H9 (cell line): ENCODE data around the gene AKIRIN1. TPM values are rescaled to one million over a fixed set of nuclear protein-coding genes. Genes with fewer than 3 reads are reported as not detected.
A peak's percentile ranks its signal among the peaks of the same experiment; 100 is the strongest.

Source experiments
- DNase-seq: peaks from one replicate; pipeline ENCODE4 v3.0.0-alpha.2; 2017
- H2AFZ ChIP-seq: one replicate; pipeline ENCODE4 v1.6.1; 2013; ENCODE audit warnings: mild to moderate bottlenecking, low read length, control low read depth, moderate library complexity
- H2AK5ac ChIP-seq: 2 replicates; pipeline ENCODE4 v1.6.1; 2013; ENCODE audit warnings: low read length, control low read depth, mixed read lengths; ENCODE audit not compliant: insufficient read length
- H2BK120ac ChIP-seq: one replicate; pipeline ENCODE4 v1.6.1; 2013; ENCODE audit warnings: low read depth, mild to moderate bottlenecking, low read length, control low read depth, inconsistent platforms; ENCODE audit not compliant: poor library complexity, severe bottlenecking
- H2BK12ac ChIP-seq: 2 replicates; pipeline ENCODE4 v1.6.1; 2013; ENCODE audit warnings: low read length, control low read depth, mixed read lengths, low read depth; ENCODE audit not compliant: insufficient read length
- H2BK15ac ChIP-seq: 2 replicates; pipeline ENCODE4 v1.6.1; 2013; ENCODE audit warnings: low read depth, low read length, control low read depth
- H2BK20ac ChIP-seq: one replicate; pipeline ENCODE4 v1.6.1; 2013; ENCODE audit warnings: low read depth, mild to moderate bottlenecking, low read length, control low read depth, inconsistent platforms; ENCODE audit not compliant: poor library complexity, severe bottlenecking
- H2BK5ac ChIP-seq: 2 replicates; pipeline ENCODE4 v1.6.1; 2013; ENCODE audit warnings: low read length, control low read depth, mixed read lengths; ENCODE audit not compliant: insufficient read length
- H3K14ac ChIP-seq: 2 replicates; pipeline ENCODE4 v1.6.1; 2013; ENCODE audit warnings: low read length, control low read depth; ENCODE audit not compliant: insufficient read depth
- H3K18ac ChIP-seq: 2 replicates; pipeline ENCODE4 v1.6.1; 2013; ENCODE audit warnings: low read depth, mild to moderate bottlenecking, mixed read lengths, low read length, control low read depth; ENCODE audit not compliant: insufficient read length
- H3K23ac ChIP-seq: 2 replicates; pipeline ENCODE4 v1.6.1; 2013; ENCODE audit warnings: low read length, control low read depth, mixed read lengths, low read depth; ENCODE audit not compliant: insufficient read length
- H3K23me2 ChIP-seq: 2 replicates; pipeline ENCODE4 v1.6.1; 2013; ENCODE audit warnings: low read depth, mild to moderate bottlenecking, mixed read lengths, low read length, control low read depth; ENCODE audit not compliant: insufficient read length, poor library complexity, severe bottlenecking
- H3K27ac ChIP-seq: 2 replicates; pipeline ENCODE4 v1.5.1; 2013; ENCODE audit warnings: low read length, control low read depth, mixed read lengths, low read depth; ENCODE audit not compliant: insufficient read length
- H3K27me3 ChIP-seq: 2 replicates; pipeline ENCODE4 v1.6.1; 2013; ENCODE audit warnings: low read length, control low read depth, inconsistent platforms; ENCODE audit not compliant: insufficient read depth
- H3K4ac ChIP-seq: 2 replicates; pipeline ENCODE4 v1.6.1; 2013; ENCODE audit warnings: low read depth, mild to moderate bottlenecking, control low read depth, inconsistent platforms, low read length, moderate library complexity
- H3K4me1 ChIP-seq: 2 replicates; pipeline ENCODE4 v1.6.1; 2013; ENCODE audit warnings: low read length, control low read depth, inconsistent platforms; ENCODE audit not compliant: insufficient read depth
- H3K4me2 ChIP-seq: 2 replicates; pipeline ENCODE4 v1.6.1; 2013; ENCODE audit warnings: low read length, control low read depth, mixed read lengths; ENCODE audit not compliant: insufficient read length, insufficient read depth
- H3K56ac ChIP-seq: 2 replicates; pipeline ENCODE4 v1.6.1; 2013; ENCODE audit warnings: low read depth, mild to moderate bottlenecking, mixed read lengths, low read length, control low read depth; ENCODE audit not compliant: insufficient read length
- H3K79me1 ChIP-seq: 2 replicates; pipeline ENCODE4 v1.6.1; 2013; ENCODE audit warnings: low read depth, mild to moderate bottlenecking, moderate library complexity, low read length, control low read depth, inconsistent platforms; ENCODE audit not compliant: insufficient read depth, poor library complexity, severe bottlenecking
- H3K79me2 ChIP-seq: 2 replicates; pipeline ENCODE4 v1.6.1; 2013; ENCODE audit warnings: low read length, control low read depth, inconsistent platforms; ENCODE audit not compliant: insufficient read depth
- H3K9ac ChIP-seq: 2 replicates; pipeline ENCODE4 v1.6.1; 2013; ENCODE audit warnings: low read length, control low read depth, mixed read lengths; ENCODE audit not compliant: insufficient read length; ENCODE audit errors: extremely low read depth
- H3K9me3 ChIP-seq: one replicate; pipeline ENCODE4 v1.6.1; 2013; ENCODE audit warnings: low read depth, low read length, inconsistent platforms; ENCODE audit not compliant: control insufficient read depth
- H3T11ph ChIP-seq: one replicate; pipeline ENCODE4 v1.6.1; 2013; ENCODE audit warnings: mild to moderate bottlenecking, low read length, control low read depth, inconsistent platforms
- H4K20me1 ChIP-seq: one replicate; pipeline ENCODE4 v1.6.1; 2013; ENCODE audit not compliant: control insufficient read depth, insufficient read length, insufficient read depth
- H4K5ac ChIP-seq: 2 replicates; pipeline ENCODE4 v1.6.1; 2013; ENCODE audit warnings: low read depth, mild to moderate bottlenecking, mixed read lengths, low read length, control low read depth; ENCODE audit not compliant: insufficient read length
- H4K8ac ChIP-seq: replicated peaks from 2 replicates; pipeline ENCODE4 v1.6.1; 2013; ENCODE audit warnings: low read length, control low read depth, mixed read lengths, low read depth; ENCODE audit not compliant: insufficient read length
- H4K91ac ChIP-seq: 2 replicates; pipeline ENCODE4 v1.6.1; 2013; ENCODE audit warnings: low read depth, mild to moderate bottlenecking, moderate library complexity, mixed read lengths, low read length, control low read depth; ENCODE audit not compliant: insufficient read length
- H3K27ac Mint-ChIP-seq, 3 experiments: 2 replicates in 2 of 3; 3 replicates in 1 of 3; pipeline ENCODE4 v1.8.0; 2020 to 2021; ENCODE audit warnings: mixed read lengths in 3 of 3, mild to moderate bottlenecking in 1 of 3, moderate library complexity in 1 of 3
- H3K27me3 Mint-ChIP-seq: 2 replicates; pipeline ENCODE4 v1.8.0; 2021; ENCODE audit warnings: low read depth, mild to moderate bottlenecking, moderate library complexity, mixed read lengths
- H3K36me3 Mint-ChIP-seq, 3 experiments: 2 replicates in 2 of 3; 3 replicates in 1 of 3; pipeline ENCODE4 v1.8.0; 2020 to 2021; ENCODE audit warnings: low read depth in 3 of 3, mixed read lengths in 3 of 3; ENCODE audit not compliant: insufficient read depth in 1 of 3
- H3K4me1 Mint-ChIP-seq, 2 experiments: 2 replicates each; pipeline ENCODE4 v1.8.0; 2020; ENCODE audit warnings: mixed read lengths in 2 of 2
- H3K4me3 Mint-ChIP-seq, 2 experiments: 2 replicates in 1 of 2; 3 replicates in 1 of 2; pipeline ENCODE4 v1.8.0; 2020 to 2021; ENCODE audit warnings: mild to moderate bottlenecking in 2 of 2, mixed read lengths in 2 of 2, moderate library complexity in 1 of 2
- H3K9me3 Mint-ChIP-seq, 2 experiments: 2 replicates in 1 of 2; 3 replicates in 1 of 2; pipeline ENCODE4 v1.8.0; 2020; ENCODE audit warnings: mild to moderate bottlenecking in 2 of 2, mixed read lengths in 2 of 2, moderate library complexity in 1 of 2
- WGBS: extraction: QIAGEN DNeasy Blood & Tissue Kit; methylation state at CpG from one replicate; pipeline ENCODE4 v1.1.7; 2013; ENCODE audit warnings: missing lambda C conversion rate, low lambda C conversion rate, mixed read lengths; ENCODE audit not compliant: insufficient read length; ENCODE audit errors: extremely low coverage; 5-methylcytosine and 5-hydroxymethylcytosine counted together
- total RNA-seq: library from RNA; stranded (reverse); gene quantifications from 2 replicates; pipeline ENCODE4 v1.2.1, GENCODE V29; 2021
- TF ChIP-seq, protein P1 (sequence below): fragments of 200-600 bp; sonication (generic); conservative IDR thresholded peaks from 3 replicates; pipeline ENCODE4 v1.8.0; 2021; ENCODE audit warnings: antibody characterized with exemption, mild to moderate bottlenecking

The AKIRIN1 gene
- total RNA-seq, 1 experiment from 2014 or later = 237 TPM

DNA sequence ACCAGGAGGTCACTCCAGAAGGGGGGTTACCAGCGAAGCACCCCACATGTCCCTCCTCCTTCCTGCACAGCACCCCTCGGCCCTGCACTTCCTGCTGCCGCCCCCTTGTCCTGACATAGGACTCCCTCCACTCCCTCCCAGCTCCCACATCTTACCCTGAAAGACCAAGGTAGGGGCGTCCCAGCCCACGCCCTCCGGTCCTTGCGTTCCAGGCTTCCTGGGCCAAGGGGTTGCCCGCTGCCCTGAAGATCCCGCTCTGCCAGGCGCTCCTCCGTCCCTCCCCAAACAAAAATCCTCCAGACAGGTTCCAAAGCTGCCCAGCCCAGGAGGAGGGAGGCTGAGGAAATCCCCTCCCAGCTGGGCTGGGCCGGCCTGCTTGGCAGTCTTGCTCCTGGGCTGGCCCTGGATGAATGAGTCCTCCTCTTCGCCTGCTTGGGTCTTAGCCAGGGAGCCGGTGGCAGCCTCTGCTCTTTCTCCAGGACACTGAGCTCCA is 49.5 kb upstream of the AKIRIN1 start, which contains the start of gene RHBDL2:
RHBDL2 (minus strand) TSS at position 304 of the 493 bp plus-strand sequence. CDS start 22,618 bp downstream, outside the sequence.
- no peak within 1 kb of the TSS for H2AFZ ChIP-seq
- no peak within 1 kb of the TSS for H2BK5ac ChIP-seq
- H3K56ac ChIP-seq = no peak within 1 kb of the TSS
- Mint-ChIP-seq H3K27me3 (peaks cover 5% of the 10 kb centered on the region; the same call in 1 of the 2 replicates), H3K36me3 (no peaks in the 10 kb centered on the region), H3K4me1 (peaks cover 12 to 16% of the 10 kb centered on the region in 2 experiments), H3K9me3 (peaks cover under 1 to 1% of the 10 kb centered on the region in 2 experiments; a peak in 1 of 5 replicates), H3K4me3 (no peak within 1 kb of the TSS), H3K27ac (peak within 1 kb of the TSS in 2 of 3 experiments; percentile 68 to 78; a peak in 4 of 7 replicates)
- no peak within 1 kb of the TSS for H3K9ac ChIP-seq
- no peaks in the 10 kb centered on the region for H4K20me1 ChIP-seq
- no peak within 1 kb of the TSS for H2AK5ac ChIP-seq
- no peaks in the 10 kb centered on the region for H3K79me2 ChIP-seq
- no peaks in the 10 kb centered on the region for H3K27me3 ChIP-seq
- no peak within 1 kb of the TSS for H2BK12ac ChIP-seq
- H2BK15ac ChIP-seq = no peak within 1 kb of the TSS
- DNase-seq = peak; percentile 29
- peak within 1 kb of the TSS; percentile 49; the same call in 1 of the 2 replicates for H3K14ac ChIP-seq
- H4K5ac ChIP-seq = no peak within 1 kb of the TSS
- no CpG with 5 or more reads among the region's 14 CpGs for WGBS
- H3K18ac ChIP-seq = peak within 1 kb of the TSS; percentile 18
- no peak within 1 kb of the TSS for H3K4me2 ChIP-seq
- H4K91ac ChIP-seq = no peak within 1 kb of the TSS
- no peak within 1 kb of the TSS for H3K4ac ChIP-seq
- no peaks in the 10 kb centered on the region for H3K4me1 ChIP-seq
- no peak within 1 kb of the TSS for H3T11ph ChIP-seq
- H3K79me1 ChIP-seq = no peaks in the 10 kb centered on the region
- no peak within 1 kb of the TSS for H4K8ac ChIP-seq
- H3K23ac ChIP-seq = no peak within 1 kb of the TSS
- H3K27ac ChIP-seq = no peak within 1 kb of the TSS
- H3K23me2 ChIP-seq = no peaks in the 10 kb centered on the region
- H2BK20ac ChIP-seq = no peak within 1 kb of the TSS
- no peak within 1 kb of the TSS for H2BK120ac ChIP-seq
- TF ChIP-seq, protein P1, sequence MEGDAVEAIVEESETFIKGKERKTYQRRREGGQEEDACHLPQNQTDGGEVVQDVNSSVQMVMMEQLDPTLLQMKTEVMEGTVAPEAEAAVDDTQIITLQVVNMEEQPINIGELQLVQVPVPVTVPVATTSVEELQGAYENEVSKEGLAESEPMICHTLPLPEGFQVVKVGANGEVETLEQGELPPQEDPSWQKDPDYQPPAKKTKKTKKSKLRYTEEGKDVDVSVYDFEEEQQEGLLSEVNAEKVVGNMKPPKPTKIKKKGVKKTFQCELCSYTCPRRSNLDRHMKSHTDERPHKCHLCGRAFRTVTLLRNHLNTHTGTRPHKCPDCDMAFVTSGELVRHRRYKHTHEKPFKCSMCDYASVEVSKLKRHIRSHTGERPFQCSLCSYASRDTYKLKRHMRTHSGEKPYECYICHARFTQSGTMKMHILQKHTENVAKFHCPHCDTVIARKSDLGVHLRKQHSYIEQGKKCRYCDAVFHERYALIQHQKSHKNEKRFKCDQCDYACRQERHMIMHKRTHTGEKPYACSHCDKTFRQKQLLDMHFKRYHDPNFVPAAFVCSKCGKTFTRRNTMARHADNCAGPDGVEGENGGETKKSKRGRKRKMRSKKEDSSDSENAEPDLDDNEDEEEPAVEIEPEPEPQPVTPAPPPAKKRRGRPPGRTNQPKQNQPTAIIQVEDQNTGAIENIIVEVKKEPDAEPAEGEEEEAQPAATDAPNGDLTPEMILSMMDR = no peak
- no peaks in the 10 kb centered on the region for H3K9me3 ChIP-seq
